ELF-1 (cell line): ENCODE measurements around the gene ADIRF.
"Not testable (repeated sequence)": the region's sequence is repeated elsewhere in the genome, so short reads cannot be mapped to it uniquely, and the experiment has no call there.

ENCODE experiments used
- DNase-seq: peaks from one replicate; pipeline ENCODE4 v3.0.0-alpha.2; 2016; ENCODE audit warnings: low read depth, low spot score

The ADIRF gene

GRCh38 chr10:87020056-87020455, 51.8 kb downstream of the ADIRF start, which contains the start of gene FAM25A:
FAM25A (plus strand) TSS chr10:87020294; CDS start chr10:87020325, 31 bp downstream.
- DNase-seq: not testable (repeated sequence)
